Neural progenitor cell (in vitro differentiated cells): Measurements from ENCODE around the gene PPP2R2B. TPM values are rescaled to one million over a fixed set of nuclear protein-coding genes. Genes with fewer than 3 reads are reported as not detected.

Source experiments
- DNase-seq: peaks from one replicate; pipeline ENCODE4 v3.0.0-alpha.2; 2016; ENCODE audit warnings: low spot score
- H2AFZ ChIP-seq: fragments of 200-600 bp; sonication (generic); replicated peaks from 2 replicates; pipeline ENCODE4 v1.6.1; 2016; ENCODE audit warnings: antibody characterized with exemption
- H3F3A ChIP-seq: fragments of 200-600 bp; sonication (generic); 2 replicates; pipeline ENCODE4 v1.6.1; 2016; ENCODE audit warnings: antibody characterized with exemption, low read depth
- H3K27ac ChIP-seq: fragments of 200-600 bp; sonication (generic); 2 replicates; pipeline ENCODE4 v1.5.1; 2016; ENCODE audit warnings: mild to moderate bottlenecking
- H3K27me3 ChIP-seq: fragments of 200-600 bp; sonication (generic); 2 replicates; pipeline ENCODE4 v1.6.1; 2016; ENCODE audit warnings: mild to moderate bottlenecking, moderate library complexity
- H3K36me3 ChIP-seq: fragments of 200-600 bp; sonication (generic); 2 replicates; pipeline ENCODE4 v1.5.1; 2016
- H3K4me1 ChIP-seq: fragments of 200-600 bp; sonication (generic); 2 replicates; pipeline ENCODE4 v1.6.1; 2016; ENCODE audit warnings: mixed run types
- H3K4me2 ChIP-seq: fragments of 200-600 bp; sonication (generic); 2 replicates; pipeline ENCODE4 v1.6.1; 2016
- H3K4me3 ChIP-seq: fragments of 200-600 bp; sonication (generic); 2 replicates; pipeline ENCODE4 v1.5.1; 2016
- H3K79me2 ChIP-seq: fragments of 200-600 bp; sonication (generic); 2 replicates; pipeline ENCODE4 v1.6.1; 2016; ENCODE audit warnings: low read depth
- H3K9ac ChIP-seq: fragments of 200-600 bp; sonication (generic); 2 replicates; pipeline ENCODE4 v1.6.1; 2016
- H3K9me3 ChIP-seq: fragments of 200-600 bp; sonication (generic); 2 replicates; pipeline ENCODE4 v1.5.1; 2016; ENCODE audit warnings: low read depth
- H4K20me1 ChIP-seq: fragments of 200-600 bp; sonication (generic); 2 replicates; pipeline ENCODE4 v1.6.1; 2016; ENCODE audit warnings: low read depth
- H3K27ac Mint-ChIP-seq: 3 replicates; pipeline ENCODE4 v1.8.0; 2021; ENCODE audit warnings: mixed read lengths
- H3K27me3 Mint-ChIP-seq: 2 replicates; pipeline ENCODE4 v1.8.0; 2022; ENCODE audit warnings: low read depth, mild to moderate bottlenecking, inconsistent platforms, moderate library complexity, mixed read lengths; ENCODE audit not compliant: insufficient read depth
- H3K36me3 Mint-ChIP-seq: 3 replicates; pipeline ENCODE4 v1.8.0; 2021; ENCODE audit warnings: mixed read lengths
- H3K4me1 Mint-ChIP-seq: 3 replicates; pipeline ENCODE4 v1.8.0; 2021; ENCODE audit warnings: mixed read lengths
- H3K4me3 Mint-ChIP-seq: 3 replicates; pipeline ENCODE4 v1.8.0; 2021; ENCODE audit warnings: mild to moderate bottlenecking, moderate library complexity, mixed read lengths
- H3K9me3 Mint-ChIP-seq: 3 replicates; pipeline ENCODE4 v1.8.0; 2020; ENCODE audit warnings: mixed read lengths
- EZH2 ChIP-seq: fragments of 200-600 bp; sonication (generic); IDR thresholded peaks from 2 replicates; pipeline ENCODE4 v1.6.1; 2017; ENCODE audit warnings: antibody characterized with exemption, mild to moderate bottlenecking, moderate library complexity
- EZH2phosphoT487 ChIP-seq: fragments of 200-600 bp; sonication (generic); IDR thresholded peaks from 2 replicates; pipeline ENCODE4 v1.6.1; 2017; ENCODE audit warnings: antibody characterized with exemption
- total RNA-seq: library from RNA; depleted of rRNA; stranded (reverse); fragments of >200 nt; gene quantifications from 2 replicates; pipeline ENCODE4 v1.2.3, GENCODE V29; 2015; ENCODE audit warnings: low replicate concordance
- TF ChIP-seq, protein P1 (sequence below): fragments of 200-600 bp; sonication (generic); IDR thresholded peaks from 2 replicates; pipeline ENCODE4 v1.5.1; 2017; ENCODE audit warnings: antibody characterized with exemption, mild to moderate bottlenecking

The PPP2R2B gene
- total RNA-seq, 1 donor from 2014 or later: 26.6 TPM

GRCh38 chr5:146836226-146836842, 42.2 kb downstream of the PPP2R2B start:
- Histone ChIP-seq H4K20me1 (no peaks in the 10 kb centered on the region), H3F3A (no peaks in the 10 kb centered on the region), H3K79me2 (no peaks in the 10 kb centered on the region), H3K4me2 (no peak overlapping the region), H3K9me3 (no peaks in the 10 kb centered on the region), H2AFZ (no peak overlapping the region), H3K9ac (no peak overlapping the region), H3K4me3 (no peak overlapping the region), H3K27me3 (no peaks in the 10 kb centered on the region), H3K27ac (no peak overlapping the region), H3K4me1 (no peaks in the 10 kb centered on the region), H3K36me3 (no peaks in the 10 kb centered on the region)
- Mint-ChIP-seq H3K4me1 (no peaks in the 10 kb centered on the region), H3K4me3 (no peak overlapping the region), H3K27me3 (peaks cover 2% of the 10 kb centered on the region), H3K27ac (no peak overlapping the region), H3K36me3 (no peaks in the 10 kb centered on the region), H3K9me3 (peaks cover 3% of the 10 kb centered on the region)
- DNase-seq: no peak
- no peak for TF ChIP-seq EZH2
- TF ChIP-seq, protein P1, sequence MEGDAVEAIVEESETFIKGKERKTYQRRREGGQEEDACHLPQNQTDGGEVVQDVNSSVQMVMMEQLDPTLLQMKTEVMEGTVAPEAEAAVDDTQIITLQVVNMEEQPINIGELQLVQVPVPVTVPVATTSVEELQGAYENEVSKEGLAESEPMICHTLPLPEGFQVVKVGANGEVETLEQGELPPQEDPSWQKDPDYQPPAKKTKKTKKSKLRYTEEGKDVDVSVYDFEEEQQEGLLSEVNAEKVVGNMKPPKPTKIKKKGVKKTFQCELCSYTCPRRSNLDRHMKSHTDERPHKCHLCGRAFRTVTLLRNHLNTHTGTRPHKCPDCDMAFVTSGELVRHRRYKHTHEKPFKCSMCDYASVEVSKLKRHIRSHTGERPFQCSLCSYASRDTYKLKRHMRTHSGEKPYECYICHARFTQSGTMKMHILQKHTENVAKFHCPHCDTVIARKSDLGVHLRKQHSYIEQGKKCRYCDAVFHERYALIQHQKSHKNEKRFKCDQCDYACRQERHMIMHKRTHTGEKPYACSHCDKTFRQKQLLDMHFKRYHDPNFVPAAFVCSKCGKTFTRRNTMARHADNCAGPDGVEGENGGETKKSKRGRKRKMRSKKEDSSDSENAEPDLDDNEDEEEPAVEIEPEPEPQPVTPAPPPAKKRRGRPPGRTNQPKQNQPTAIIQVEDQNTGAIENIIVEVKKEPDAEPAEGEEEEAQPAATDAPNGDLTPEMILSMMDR: no peak

DNA sequence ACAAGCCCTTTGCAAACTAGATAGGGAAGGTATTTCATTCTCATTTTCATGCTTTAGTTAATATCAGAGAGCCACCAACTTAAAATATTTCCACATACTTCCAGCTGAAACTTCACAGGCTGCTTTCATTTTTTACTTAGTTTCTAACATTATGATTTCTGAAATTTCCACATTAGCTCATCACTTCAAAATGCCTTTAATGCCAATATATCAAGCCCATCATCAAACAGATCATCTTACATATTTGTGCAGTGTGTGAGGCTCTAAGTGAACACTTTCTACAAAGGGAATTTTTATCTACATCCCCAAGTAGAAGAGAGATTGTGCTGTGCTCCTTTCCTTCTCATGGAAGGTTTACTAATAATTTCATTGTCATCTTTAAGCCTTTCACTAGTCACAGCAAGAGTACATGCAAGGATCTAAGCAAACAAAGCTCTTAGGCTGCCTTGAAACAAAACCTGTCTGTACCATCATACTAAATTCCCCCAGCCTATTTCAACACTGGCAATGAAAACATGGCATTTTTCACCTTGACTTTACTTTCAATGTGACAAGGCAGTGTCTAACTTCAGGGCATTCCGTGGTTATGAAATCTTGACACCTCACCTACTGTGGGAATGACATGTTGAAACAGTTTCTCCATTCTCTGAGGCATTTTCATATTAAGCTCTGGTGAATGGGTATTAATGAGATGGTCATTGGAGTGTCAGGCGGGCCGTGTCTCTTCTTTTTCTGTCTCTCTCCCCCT, 45.4 kb downstream of the PPP2R2B start:
- H3K79me2 ChIP-seq: no peaks in the 10 kb centered on the region
- no peaks in the 10 kb centered on the region for H3F3A ChIP-seq
- DNase-seq: no peak
- no peak overlapping the region for H3K4me3 Mint-ChIP-seq
- no peak overlapping the region for H3K4me3 ChIP-seq
- no peaks in the 10 kb centered on the region for H3K4me1 Mint-ChIP-seq
- no peak for TF ChIP-seq EZH2
- no peak for TF ChIP-seq EZH2phosphoT487
- TF ChIP-seq, protein P1: no peak
- no peak overlapping the region for H3K27ac ChIP-seq
- no peaks in the 10 kb centered on the region for H3K36me3 Mint-ChIP-seq
- H3K9ac ChIP-seq: no peak overlapping the region
- no peak overlapping the region for H3K27ac Mint-ChIP-seq
- no peaks in the 10 kb centered on the region for H3K36me3 ChIP-seq
- peaks cover 2% of the 10 kb centered on the region for H3K27me3 Mint-ChIP-seq
- no peaks in the 10 kb centered on the region for H3K27me3 ChIP-seq
- no peaks in the 10 kb centered on the region for H3K4me1 ChIP-seq
- no peaks in the 10 kb centered on the region for H4K20me1 ChIP-seq
- H3K4me2 ChIP-seq: no peak overlapping the region
- no peaks in the 10 kb centered on the region for H3K9me3 Mint-ChIP-seq
- H2AFZ ChIP-seq: no peak overlapping the region
- H3K9me3 ChIP-seq: no peaks in the 10 kb centered on the region

- Histone ChIP-seq H3K9ac (no peak overlapping the region), H3K4me3 (no peak overlapping the region), H3K4me2 (no peak overlapping the region), H3F3A (no peaks in the 10 kb centered on the region), H4K20me1 (peaks cover 4% of the 10 kb centered on the region), H3K4me1 (no peaks in the 10 kb centered on the region), H3K27ac (no peak overlapping the region), H3K27me3 (no peaks in the 10 kb centered on the region), H2AFZ (no peak overlapping the region), H3K36me3 (no peaks in the 10 kb centered on the region), H3K79me2 (no peaks in the 10 kb centered on the region), H3K9me3 (no peaks in the 10 kb centered on the region)
- H3K27ac Mint-ChIP-seq: no peak overlapping the region
- no peaks in the 10 kb centered on the region for H3K36me3 Mint-ChIP-seq
- H3K27me3 Mint-ChIP-seq: no peaks in the 10 kb centered on the region
- no peaks in the 10 kb centered on the region for H3K9me3 Mint-ChIP-seq
- TF ChIP-seq EZH2phosphoT487 (no peak), EZH2 (no peak)
- TF ChIP-seq, protein P1: no peak
- H3K4me1 Mint-ChIP-seq: no peaks in the 10 kb centered on the region
- H3K4me3 Mint-ChIP-seq: no peak overlapping the region
- no peak for DNase-seq
Observed at GRCh38 chr5:146828385-146828784, 50.2 kb downstream of the PPP2R2B start.
